HPDE6-E6E7 (cell line): ENCODE measurements around the gene PRR16.

Source experiments
- DNase-seq: peaks from one replicate; pipeline ENCODE4 v3.0.0; 2011; ENCODE audit warnings: missing footprints; ENCODE audit errors: extremely low spot score

The PRR16 gene

DNA sequence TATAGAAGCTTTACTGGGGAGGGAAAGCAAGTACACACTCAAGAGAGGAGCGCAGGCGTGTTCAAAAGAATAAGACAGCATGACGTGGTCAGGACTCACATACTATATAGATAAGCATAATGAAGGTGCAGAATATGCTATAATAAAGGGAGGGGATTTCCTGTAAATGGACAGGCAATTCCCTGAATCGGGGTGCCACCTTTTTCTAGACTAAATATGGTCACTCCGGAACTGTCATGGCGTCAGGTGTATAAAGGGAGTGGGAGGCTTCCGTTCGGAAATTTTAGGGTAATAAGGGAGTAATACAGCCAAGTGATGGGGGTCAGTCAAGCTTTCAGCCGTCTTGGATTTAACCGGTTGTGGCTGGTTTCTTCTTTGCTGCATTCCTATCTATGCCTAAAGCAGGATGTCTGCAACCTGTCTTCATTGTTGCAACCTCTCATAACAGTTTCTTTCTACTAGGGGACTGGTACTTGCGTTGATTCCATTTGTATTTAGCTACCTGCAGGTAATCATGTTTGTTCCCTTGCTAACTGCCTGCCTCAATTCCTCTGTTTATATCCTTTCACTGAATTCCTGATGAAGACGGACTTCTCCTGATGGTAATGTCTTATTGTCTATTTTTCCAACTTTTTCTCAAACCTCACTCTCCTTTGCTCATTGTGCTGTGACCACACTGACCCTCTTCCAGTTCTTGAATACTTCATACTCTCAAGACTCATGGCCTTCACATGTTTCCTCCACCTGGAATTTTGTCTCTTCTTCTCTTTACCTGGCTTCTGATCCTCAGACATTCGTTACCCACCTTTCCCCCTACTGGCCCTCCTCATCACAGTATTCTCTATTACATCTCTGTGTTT, 48.9 kb downstream of the PRR16 start:
- DNase-seq, result no peak

GRCh38 chr5:120516805-120517204, 52.7 kb downstream of the PRR16 start:
- DNase-seq, result no peak

GRCh38 chr5:120517607-120518252, 53.6 kb downstream of the PRR16 start:
- DNase-seq, result no peak

DNA sequence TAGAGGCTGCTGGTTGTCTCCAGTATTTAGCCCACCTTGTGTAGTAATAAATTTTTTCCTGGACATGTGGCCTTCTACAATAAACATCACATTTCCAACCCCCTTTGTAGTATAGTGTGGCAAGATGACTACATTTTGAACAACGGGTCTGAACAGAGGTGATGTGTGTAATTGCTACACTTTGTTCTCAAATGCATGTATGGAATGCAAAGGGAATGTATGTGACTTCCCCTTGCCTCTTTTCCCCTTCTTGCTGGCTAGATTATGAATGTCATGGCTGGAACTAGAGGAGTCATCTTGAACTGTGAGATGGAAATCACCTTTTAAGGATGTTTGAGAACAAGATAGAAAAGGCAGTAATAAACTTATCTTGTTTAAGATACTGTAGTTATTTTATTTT, 54.5 kb downstream of the PRR16 start:
- DNase-seq, result no peak

DNA sequence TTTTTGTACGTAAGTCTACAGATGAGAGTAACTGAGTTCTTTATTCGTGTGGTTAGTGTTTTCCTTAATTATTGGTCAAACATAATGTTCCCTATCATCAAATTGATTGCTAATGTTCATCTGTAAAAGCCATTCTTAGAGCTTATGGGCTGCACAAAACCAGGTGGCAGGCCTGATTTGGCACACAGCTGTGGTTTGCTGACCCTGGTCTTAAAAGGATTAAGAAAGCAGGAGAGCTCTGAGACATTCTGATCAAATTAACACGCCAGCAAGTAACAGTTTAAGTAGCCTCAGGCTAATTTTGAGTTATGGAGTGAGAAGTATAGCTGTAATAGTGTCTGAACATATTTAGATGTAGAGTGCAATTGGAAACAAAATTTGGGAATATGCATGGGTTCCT, 63.2 kb downstream of the PRR16 start:
- DNase-seq, result no peak

- no peak for DNase-seq
Measured at GRCh38 chr5:120528609-120529008, 64.5 kb downstream of the PRR16 start.

GRCh38 chr5:120529386-120529785, 65.3 kb downstream of the PRR16 start:
- no peak for DNase-seq

DNA sequence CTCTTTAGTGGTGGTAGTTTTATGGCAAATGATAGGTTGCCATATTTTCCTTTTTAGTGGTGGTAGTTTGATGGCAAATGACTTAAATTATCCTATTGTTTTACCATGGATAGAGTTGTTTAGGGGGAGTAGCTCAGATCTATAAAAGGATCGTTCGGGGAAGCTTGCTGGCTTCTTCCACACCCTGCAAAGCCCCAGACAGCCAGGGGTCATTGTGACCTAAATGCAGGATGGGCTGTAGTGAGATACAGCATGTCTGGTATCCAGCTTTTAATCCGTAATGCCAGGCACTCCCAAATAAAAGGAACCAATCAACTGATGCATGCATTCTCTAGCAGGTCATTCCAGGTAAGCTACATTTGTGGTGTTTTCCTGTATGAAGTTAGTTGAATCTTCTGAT, 67.1 kb downstream of the PRR16 start:
- DNase-seq, result no peak

DNA sequence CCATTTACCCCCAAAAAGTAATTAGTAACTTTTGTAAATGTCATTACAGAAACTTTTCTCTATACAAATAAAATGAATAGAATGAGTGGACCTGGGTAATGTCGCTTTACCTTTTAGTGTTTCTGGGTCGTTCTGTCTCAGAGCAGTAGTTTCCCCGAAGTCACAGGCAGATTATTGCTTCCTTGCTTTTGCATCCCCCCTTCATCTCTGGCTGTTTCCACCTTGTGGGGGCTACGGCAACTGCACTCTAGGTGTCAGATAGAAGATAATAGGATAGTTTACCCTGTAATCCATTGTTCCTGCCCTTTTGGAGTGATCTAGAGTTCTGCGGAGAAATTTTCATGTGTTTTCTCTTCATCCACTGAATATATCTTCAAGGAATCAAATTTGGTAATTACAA, 68.7 kb downstream of the PRR16 start:
- no peak for DNase-seq

DNA sequence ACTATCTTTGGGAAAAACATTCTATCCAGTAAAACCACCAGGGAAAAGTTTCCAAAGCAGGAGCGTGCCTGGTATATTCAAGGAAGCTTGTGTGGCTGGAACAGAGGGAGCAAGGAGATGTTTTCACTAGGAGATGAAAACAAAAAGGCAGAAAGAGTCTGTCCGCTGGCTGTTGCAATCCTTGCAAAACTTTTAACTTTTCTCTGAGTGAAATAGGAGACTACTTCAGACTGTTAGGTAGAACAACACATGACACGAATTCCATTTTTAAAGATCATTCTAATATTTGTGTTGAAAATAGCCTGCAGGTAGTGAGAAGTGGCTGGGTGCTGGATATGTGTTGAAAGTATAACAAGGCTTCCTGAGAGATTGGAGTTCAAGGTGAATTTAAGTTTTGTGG, 69.5 kb downstream of the PRR16 start:
- DNase-seq, result no peak

- no peak for DNase-seq
Measured at GRCh38 chr5:120535900-120536299, 71.8 kb downstream of the PRR16 start.

- DNase-seq, result no peak
Measured at GRCh38 chr5:120538149-120538548, 74.0 kb downstream of the PRR16 start.

GRCh38 chr5:120538644-120539043, 74.5 kb downstream of the PRR16 start:
- DNase-seq, result no peak

DNA sequence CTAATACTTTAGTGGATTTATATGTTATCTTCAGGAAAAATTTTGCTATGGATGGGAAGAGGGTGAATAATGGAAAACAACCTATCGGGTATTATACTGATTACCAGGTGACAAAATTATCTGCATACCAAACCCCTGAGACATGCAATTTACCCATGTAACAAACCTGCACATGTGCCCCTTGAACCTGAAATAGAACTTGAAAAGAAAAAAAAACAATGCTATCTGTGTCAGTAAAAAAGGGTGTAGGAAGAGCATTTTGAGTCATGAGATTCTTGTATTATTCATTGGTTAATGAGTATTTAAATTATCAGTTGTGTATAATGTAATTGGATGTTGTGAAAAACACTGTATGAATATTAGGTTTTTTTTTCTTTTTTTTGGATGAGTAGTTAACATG, 75.4 kb downstream of the PRR16 start:
- DNase-seq, result no peak

DNA sequence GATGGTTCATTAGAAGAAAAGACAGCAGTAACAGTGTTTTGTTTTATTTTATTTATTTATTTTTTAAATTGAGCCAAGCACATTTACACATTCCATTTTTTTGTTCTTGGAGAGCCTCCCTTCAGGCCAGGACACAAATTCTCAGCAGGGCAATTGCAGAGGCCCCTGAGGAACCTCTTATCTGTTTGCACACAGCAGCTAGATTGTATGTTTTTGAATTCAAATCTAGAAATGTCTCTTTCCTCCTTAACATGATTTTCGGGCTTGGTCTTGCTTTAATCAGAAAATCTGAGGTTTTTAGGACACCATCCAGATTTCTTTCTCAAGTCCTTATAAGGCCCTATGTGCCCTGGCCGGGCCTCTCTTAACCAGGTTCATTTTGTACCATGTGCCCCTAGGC, 76.0 kb downstream of the PRR16 start:
- DNase-seq, result no peak

DNA sequence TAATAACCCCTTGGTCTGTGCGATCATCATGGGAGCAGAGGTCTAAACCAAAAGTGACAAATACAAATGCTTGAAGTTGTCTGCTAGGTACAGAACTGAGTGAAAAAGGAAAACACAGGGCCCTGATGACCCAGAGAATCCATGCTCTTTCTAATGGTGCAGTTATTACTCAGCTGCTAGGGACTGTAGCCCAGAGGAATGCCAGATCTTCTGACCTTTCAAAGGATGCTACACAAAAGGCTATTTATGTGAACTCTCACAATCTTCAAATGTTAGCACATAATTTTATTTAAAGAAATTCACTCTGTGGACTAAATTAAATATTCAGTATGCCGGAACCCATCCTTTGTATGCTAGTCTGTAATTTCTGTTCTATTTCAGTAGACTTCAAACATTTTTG, 79.9 kb downstream of the PRR16 start:
- DNase-seq, result no peak

DNA sequence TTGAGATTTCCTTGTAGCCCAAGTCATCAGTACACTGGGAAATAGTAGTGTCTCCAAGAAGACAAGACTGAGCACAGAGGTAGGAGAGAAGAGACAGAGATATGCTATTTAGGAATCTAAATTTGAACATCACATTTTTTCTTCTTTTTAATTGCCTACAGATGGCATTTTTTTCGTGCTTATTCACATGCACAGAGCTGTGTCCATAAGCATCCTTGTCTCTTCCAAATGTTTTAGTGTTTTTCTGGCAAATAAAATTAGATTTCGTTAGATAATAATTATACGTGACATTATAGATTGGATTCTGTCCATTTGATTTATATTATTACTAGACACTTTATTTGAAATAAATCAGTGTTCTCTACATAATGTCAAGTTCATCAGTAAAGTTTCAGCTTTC, 80.9 kb downstream of the PRR16 start:
- no peak for DNase-seq

- DNase-seq, result no peak
Measured at GRCh38 chr5:120545951-120546350, 81.9 kb downstream of the PRR16 start.

- DNase-seq, result no peak
Measured at GRCh38 chr5:120546922-120547321, 82.8 kb downstream of the PRR16 start.

DNA sequence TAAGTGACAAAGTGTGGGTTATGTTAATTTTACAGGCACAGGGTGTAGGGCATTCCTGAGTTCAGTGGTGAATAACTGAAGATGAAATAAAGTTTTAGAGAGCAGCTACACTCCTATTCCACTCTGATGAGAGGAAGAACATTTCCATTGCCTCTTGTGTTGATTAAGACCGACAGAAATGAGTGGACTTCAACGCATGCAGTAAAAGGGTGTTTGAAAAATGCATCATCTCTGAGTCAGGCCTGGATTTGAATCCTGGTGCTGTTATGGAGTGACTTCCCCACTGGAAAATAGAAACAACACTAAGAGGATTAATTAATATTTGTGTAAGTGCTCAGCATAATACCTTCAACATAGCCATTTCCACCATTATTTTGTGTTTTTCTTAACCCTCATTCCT, 86.3 kb downstream of the PRR16 start:
- DNase-seq, result no peak

DNA sequence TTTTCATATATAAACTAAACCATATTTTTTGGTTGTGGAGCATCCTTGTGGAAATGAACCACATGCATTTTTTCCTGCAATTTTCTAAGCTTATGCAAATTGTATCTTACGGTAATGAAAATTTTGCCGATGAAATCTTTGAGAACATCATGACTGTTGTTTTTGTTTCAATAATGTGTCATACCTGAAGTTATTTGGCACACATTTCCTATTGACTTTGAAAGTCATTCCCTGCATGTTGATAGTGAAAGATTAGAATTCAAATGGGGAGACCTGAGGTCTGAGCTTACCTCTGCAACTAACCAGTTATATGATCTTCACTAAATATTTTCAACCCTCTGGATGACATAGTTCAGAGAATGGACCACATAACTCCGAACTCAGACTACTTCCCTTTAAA, 88.5 kb downstream of the PRR16 start:
- no peak for DNase-seq

GRCh38 chr5:120555345-120555744, 91.2 kb downstream of the PRR16 start:
- DNase-seq, result no peak

- DNase-seq, result no peak
Measured at GRCh38 chr5:120564013-120564412, 99.9 kb downstream of the PRR16 start.

GRCh38 chr5:120567066-120567465, 103.0 kb downstream of the PRR16 start:
- DNase-seq, result no peak
